ENCODE results near the gene SWSAP1. TPM values are rescaled to one million over a fixed set of nuclear protein-coding genes. Genes with fewer than 3 reads are reported as not detected.
A peak's percentile ranks its signal among the peaks of the same experiment; 100 is the strongest.
"Not testable (repeated sequence)": the region's sequence is repeated elsewhere in the genome, so short reads cannot be mapped to it uniquely, and the experiment has no call there.

The SWSAP1 gene
- total and polyA plus RNA-seq, 12 donors = 0.53 to 3.1 (median 1.7) TPM

DNA sequence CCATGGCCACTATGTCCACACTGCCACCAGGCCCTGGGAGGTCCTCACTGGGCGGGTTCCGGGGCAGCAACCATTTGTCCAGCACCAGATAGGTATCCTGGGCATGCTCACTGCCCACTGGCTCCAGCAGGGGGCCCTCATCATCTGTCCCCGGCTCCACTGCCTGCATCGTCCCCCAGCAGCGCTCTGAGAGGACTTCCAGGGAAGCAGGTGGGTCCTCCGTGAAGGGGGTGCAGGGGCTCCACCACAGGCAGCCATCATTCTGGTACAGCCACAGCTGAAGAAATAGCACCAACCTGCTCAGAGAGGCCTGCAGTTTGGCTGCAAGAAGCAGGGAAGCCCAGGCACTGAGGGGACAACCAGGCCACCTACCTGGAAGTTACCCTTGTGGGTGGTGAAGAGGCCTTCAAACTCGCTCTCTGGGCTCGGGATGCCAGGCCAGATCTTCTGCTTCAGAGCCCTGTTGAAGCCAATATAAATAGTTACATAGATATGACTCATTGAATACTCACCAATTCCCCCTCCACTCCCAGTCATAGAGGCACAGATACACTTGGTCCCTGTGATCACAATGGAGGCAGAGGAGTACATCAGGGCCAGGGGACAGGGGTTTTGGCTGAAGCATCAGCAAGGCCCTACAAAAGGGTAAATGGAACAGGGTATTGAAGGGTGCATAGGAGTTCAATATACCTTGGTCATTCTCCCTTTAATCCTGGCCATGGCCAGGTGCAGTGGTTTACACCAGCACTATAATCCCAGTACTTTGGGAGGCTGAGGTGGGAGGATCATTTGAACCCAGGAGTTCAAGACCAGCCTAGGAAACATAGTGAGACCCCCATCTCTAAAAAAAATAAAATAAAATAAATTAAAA lies 4.1 kb downstream of the SWSAP1 start:
- intact Hi-C loops (cut with DNase I) = loop anchor here in 3 of 10 donors (5.0 to 10.0 kb wide), 4 partner anchors 69 to 216 kb away; partner anchors contain the start of genes TSPAN16 (in 1 of the 3) and ZNF627 (in 1 of the 3)
- peaks cover 0 to 13% (median 0%) of the 10 kb centered on the region in 9 donors for H3K36me3 ChIP-seq
- 48 to 58% methylated on average over 8 of the region's 8 CpGs for WGBS, 2 donors
- ATAC-seq = no peak
- H3K27me3 ChIP-seq = peaks cover 0 to 17% (median 9%) of the 10 kb centered on the region in 7 donors
- peak overlapping the region in 2 of 10 donors; percentile 48 to 94 for H3K27ac ChIP-seq
- H3K9me3 ChIP-seq = no peaks in the 10 kb centered on the region
- no peak overlapping the region for H3K4me3 ChIP-seq
- H3K4me1 ChIP-seq = peaks cover 14 to 77% (median 57%) of the 10 kb centered on the region in 9 donors
- TF ChIP-seq CTCF (IDR thresholded peaks at IDR 0.05) = peak; percentile 5 to 64 (median 54)
- peak; percentile 43 to 56 for DNase-seq

DNA sequence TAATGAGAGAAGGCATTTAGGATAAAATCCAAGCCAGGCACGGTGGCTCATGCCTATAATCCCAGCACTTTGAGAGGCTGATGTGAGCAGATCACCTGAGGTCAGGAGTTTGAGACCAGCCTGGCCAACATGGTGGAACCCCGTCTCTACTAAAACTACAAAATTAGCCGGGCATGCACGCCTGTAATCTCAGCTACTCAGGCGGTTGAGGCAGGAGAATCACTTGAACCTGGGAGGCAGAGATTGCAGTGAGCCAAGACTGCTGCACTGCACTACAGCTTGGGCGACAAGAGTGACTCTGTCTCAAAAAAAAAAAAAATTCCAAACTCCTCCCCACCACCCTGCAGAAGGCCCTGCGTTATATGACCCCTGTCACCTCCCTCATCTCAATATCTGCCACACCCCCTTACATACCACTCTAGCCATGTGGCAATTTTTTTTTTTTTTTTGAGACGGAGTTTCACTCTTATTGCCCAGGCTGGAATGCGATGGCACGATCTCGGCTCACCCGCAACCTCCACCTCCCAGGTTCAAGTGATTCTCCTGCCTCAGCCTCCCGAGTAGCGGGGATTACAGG lies 4.9 kb downstream of the SWSAP1 start:
- peaks cover 20 to 78% (median 58%) of the 10 kb centered on the region in 9 donors for H3K4me1 ChIP-seq
- not testable (repeated sequence) for ATAC-seq

DNA sequence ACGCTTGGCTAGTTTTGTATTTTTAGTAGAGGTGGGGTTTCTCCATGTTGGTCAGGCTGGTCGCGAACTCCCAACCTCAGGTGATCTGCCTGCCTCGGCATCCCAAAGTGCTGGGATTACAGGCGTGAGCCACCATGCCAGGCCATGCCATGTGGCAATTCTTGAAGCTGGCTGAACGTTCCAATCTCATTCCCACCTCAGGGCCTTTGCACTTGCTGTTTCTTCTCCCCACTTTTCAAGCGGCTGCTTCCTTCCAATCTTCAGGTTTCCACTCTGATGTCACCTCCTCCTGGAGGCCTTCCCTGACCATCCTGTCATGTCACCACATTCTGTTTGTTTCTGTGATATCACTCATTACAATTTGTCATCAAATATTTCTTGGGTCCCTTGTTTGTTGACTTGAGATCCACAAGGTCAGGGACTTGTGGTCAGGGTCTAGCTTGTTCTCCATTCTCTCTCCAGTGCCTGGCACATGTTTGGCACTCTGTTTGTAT lies 5.4 kb downstream of the SWSAP1 start:
- DNase-seq (no peak), ATAC-seq (no peak)
- Histone ChIP-seq H3K27me3 (peaks cover 0 to 24% (median 9%) of the 10 kb centered on the region in 7 donors), H3K4me1 (peaks cover 20 to 79% (median 59%) of the 10 kb centered on the region in 9 donors), H3K27ac (peak overlapping the region in 3 of 10 donors; percentile 65 to 86 (median 81)), H3K4me3 (peak overlapping the region in 3 of 10 donors; percentile 59 to 87 (median 65)), H3K36me3 (peaks cover 0 to 13% (median 0%) of the 10 kb centered on the region in 9 donors), H3K9me3 (no peaks in the 10 kb centered on the region)
- no peak for TF ChIP-seq CTCF (IDR thresholded peaks at IDR 0.05)
- 93 to 98% methylated on average over 7 of the region's 7 CpGs for WGBS, 2 donors
- intact Hi-C loops (cut with DNase I) = loop anchor here in 8 of 10 donors (5.0 to 10.0 kb wide), 9 partner anchors 42 to 215 kb away; partner anchors contain the start of genes ODAD3 (in 6 of the 8), PRKCSH (in 6 of the 8), TSPAN16 (in 2 of the 8) and ELAVL3 (in 1 of the 8)

More for the DNA sequence above, 4.9 kb downstream of the SWSAP1 start:
- H3K27ac ChIP-seq, DNase-seq, H3K4me3 ChIP-seq, H3K9me3 ChIP-seq: not testable (repeated sequence)
- WGBS, 2 donors = 91% methylated on average over 14 of the region's 14 CpGs
- intact Hi-C loops (cut with DNase I) = loop anchor here in 3 of 10 donors (5.0 to 10.0 kb wide), 4 partner anchors 68 to 215 kb away; partner anchors contain the start of genes TSPAN16 (in 1 of the 3) and ZNF627 (in 1 of the 3)
- Histone ChIP-seq H3K36me3 (peaks cover 0 to 13% (median 0%) of the 10 kb centered on the region in 9 donors), H3K27me3 (peaks cover 0 to 24% (median 9%) of the 10 kb centered on the region in 7 donors)

DNA sequence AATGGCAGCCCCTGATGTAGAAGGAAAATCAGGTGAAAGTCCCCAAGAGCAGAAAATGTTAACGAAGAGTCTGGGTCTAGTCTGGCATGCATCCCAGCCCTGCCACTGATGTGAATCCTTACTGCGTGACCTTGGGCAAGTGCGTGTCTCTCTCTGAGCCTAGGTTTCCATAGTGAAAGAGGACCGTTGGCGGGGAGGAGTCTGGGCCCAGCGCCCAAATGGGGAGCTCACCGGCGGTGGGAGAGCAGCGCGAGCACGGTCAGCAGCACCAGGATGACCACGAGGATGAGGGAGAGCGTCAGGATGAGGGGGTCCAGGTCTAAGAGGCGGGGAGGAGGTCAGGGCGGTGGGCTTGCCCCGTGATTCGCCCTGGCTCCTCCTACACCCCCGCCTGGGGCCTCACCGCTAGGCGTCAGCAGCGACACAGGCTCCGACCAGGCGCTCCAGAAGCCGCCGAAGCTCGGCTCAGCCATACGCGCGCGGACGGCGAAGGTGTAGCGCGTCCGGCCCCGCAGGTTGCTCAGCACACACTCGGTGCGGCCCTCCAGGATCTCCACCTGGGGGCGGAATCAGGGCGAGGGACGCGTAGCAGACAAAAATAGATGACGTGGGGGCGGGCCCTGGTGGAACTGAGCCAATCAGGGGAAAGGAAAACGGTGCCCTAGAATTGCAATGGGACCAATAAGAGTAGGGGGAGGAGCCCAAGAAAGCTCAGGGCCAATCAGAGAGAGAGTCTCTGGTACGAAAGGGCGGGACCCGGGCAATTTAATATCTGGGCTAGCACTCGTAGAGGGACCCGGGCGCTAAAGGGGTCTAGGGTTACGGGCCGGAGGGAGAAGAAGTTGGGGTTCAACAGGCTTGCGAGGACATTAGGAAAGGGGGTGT lies 6.4 kb downstream of the SWSAP1 start:
- 2 to 3% methylated on average over 54 of the region's 54 CpGs for WGBS, 2 donors
- H3K4me3 ChIP-seq = peak overlapping the region; percentile 36 to 87 (median 65)
- peaks cover 20 to 71% (median 52%) of the 10 kb centered on the region in 9 donors for H3K4me1 ChIP-seq
- peak; percentile 60 to 89 (median 77) for TF ChIP-seq CTCF (IDR thresholded peaks at IDR 0.05)
- DNase-seq = peak; percentile 93 to 97
- peaks cover 0 to 13% (median 0%) of the 10 kb centered on the region in 9 donors for H3K36me3 ChIP-seq
- ATAC-seq = peak; percentile 88 to 94 (median 92)
- no peaks in the 10 kb centered on the region for H3K9me3 ChIP-seq
- peak overlapping the region; percentile 47 to 87 (median 80) for H3K27ac ChIP-seq
- intact Hi-C loops (cut with DNase I) = loop anchor here in 8 of 10 donors (1.0 to 10.0 kb wide), 7 partner anchors 41 to 101 kb away; partner anchors contain the start of genes ODAD3 (in 6 of the 8), PRKCSH (in 6 of the 8), ELAVL3 (in 1 of the 8) and RAB3D (in 1 of the 8)
- H3K27me3 ChIP-seq = peaks cover 0 to 24% (median 9%) of the 10 kb centered on the region in 7 donors
